H1 (cell line): ENCODE data around the gene ADRA2B. TPM values are rescaled to one million over a fixed set of nuclear protein-coding genes. Genes with fewer than 3 reads are reported as not detected.

Experiments
- CTCF ChIA-PET: fragments of 300-600 bp; sonication (Branson Sonifier 250); formaldehyde crosslinking; loops from one replicate; lab custom pipeline; 2021; ENCODE audit not compliant: partially characterized antibody; lab: Charles Lee
- POLR2A ChIA-PET: fragments of 300-600 bp; sonication (Branson Sonifier 250); formaldehyde crosslinking; loops from one replicate; lab custom pipeline; 2021; ENCODE audit warnings: inconsistent platforms; ENCODE audit not compliant: partially characterized antibody; lab: Charles Lee
- DNase-seq, 2 experiments: peaks; one replicate each; pipeline versions ENCODE4 v3.0.0 to v3.0.0-alpha.2; 2010 to 2022; ENCODE audit warnings: low spot score in 2 of 2, low read depth in 1 of 2, mixed read lengths in 1 of 2
- FAIRE-seq: peaks from 2 replicates; lab custom pipeline; 2011; peaks lifted over from hg19 to GRCh38; lab: Jason Lieb, UNC
- H2AFZ ChIP-seq: 2 replicates; pipeline ENCODE4 v1.8.1; 2012; ENCODE audit warnings: low read length, inconsistent platforms
- H2AK5ac ChIP-seq: 2 replicates; pipeline ENCODE4 v1.6.1; 2013; ENCODE audit warnings: low read depth, low read length
- H2BK120ac ChIP-seq: replicated peaks from 2 replicates; pipeline ENCODE3; 2013; ENCODE audit warnings: low read depth, low read length, inconsistent platforms
- H2BK12ac ChIP-seq: 2 replicates; pipeline ENCODE4 v1.6.1; 2013; ENCODE audit warnings: low read depth, low read length
- H2BK15ac ChIP-seq: 2 replicates; pipeline ENCODE4 v1.6.1; 2013; ENCODE audit warnings: low read length
- H2BK20ac ChIP-seq: 2 replicates; pipeline ENCODE4 v1.6.1; 2013; ENCODE audit warnings: low read length
- H2BK5ac ChIP-seq: 2 replicates; pipeline ENCODE4 v1.6.1; 2013; ENCODE audit warnings: low read depth, low read length
- H3K14ac ChIP-seq: 2 replicates; pipeline ENCODE4 v1.6.1; 2013; ENCODE audit warnings: inconsistent platforms; ENCODE audit not compliant: insufficient read length
- H3K18ac ChIP-seq: 2 replicates; pipeline ENCODE4 v1.6.1; 2013; ENCODE audit warnings: low read length; ENCODE audit errors: extremely low read depth
- H3K23ac ChIP-seq: 2 replicates; pipeline ENCODE4 v1.6.1; 2013; ENCODE audit warnings: inconsistent platforms; ENCODE audit not compliant: insufficient read length
- H3K23me2 ChIP-seq: 2 replicates; pipeline ENCODE4 v1.6.1; 2013; ENCODE audit warnings: low read depth, low read length
- H3K27ac ChIP-seq: 2 replicates; pipeline ENCODE4 v1.6.1; 2011; ENCODE audit warnings: low read depth, low read length, inconsistent platforms
- H3K27me3 ChIP-seq, 4 experiments: replicated peaks in 1 of 4; 1 replicate in 1 of 4; 2 replicates in 3 of 4; pipeline versions ENCODE4 v1.6.1 to v1.8.1; 2011 to 2013; ENCODE audit warnings: low read length in 3 of 4, mild to moderate bottlenecking in 3 of 4, inconsistent platforms in 2 of 4, mixed read lengths in 2 of 4, moderate library complexity in 1 of 4; ENCODE audit not compliant: control insufficient read depth in 3 of 4, insufficient read depth in 3 of 4; ENCODE audit errors: extremely low read depth in 1 of 4
- H3K36me3 ChIP-seq, 4 experiments: 2 replicates each; pipeline versions ENCODE4 v1.6.1 to v1.8.1; 2011 to 2013; ENCODE audit warnings: mild to moderate bottlenecking in 4 of 4, low read length in 3 of 4, moderate library complexity in 2 of 4, control low read depth in 1 of 4, inconsistent platforms in 1 of 4; ENCODE audit not compliant: insufficient read depth in 4 of 4, control insufficient read depth in 2 of 4
- H3K4ac ChIP-seq: replicated peaks from 2 replicates; pipeline ENCODE3; 2013; ENCODE audit warnings: low read length, low read depth, mixed read lengths, inconsistent platforms; ENCODE audit not compliant: insufficient read length
- H3K4me1 ChIP-seq, 4 experiments: replicated peaks in 1 of 4; 1 replicate in 1 of 4; 2 replicates in 3 of 4; pipeline versions ENCODE4 v1.6.1 to v1.8.1; 2011 to 2013; ENCODE audit warnings: low read length in 3 of 4, inconsistent platforms in 2 of 4, mixed read lengths in 1 of 4; ENCODE audit not compliant: insufficient read depth in 4 of 4, control insufficient read depth in 3 of 4
- H3K4me2 ChIP-seq, 2 experiments: 2 replicates each; pipeline versions ENCODE4 v1.6.1 to v1.8.1; 2011 to 2013; ENCODE audit warnings: low read depth in 2 of 2, low read length in 2 of 2, control low read depth in 1 of 2, inconsistent platforms in 1 of 2, mild to moderate bottlenecking in 1 of 2; ENCODE audit not compliant: insufficient read depth in 1 of 2
- H3K4me3 ChIP-seq, 4 experiments: fragments of 200-600, 300-600 bp in 1 of 4; sonication (generic), shearing (Covaris generic), sonication (Bioruptor Twin) in 1 of 4; 2 replicates each; pipeline versions ENCODE4 v1.5.1 to v1.8.1; 2011 to 2016; ENCODE audit warnings: low read length in 4 of 4, low read depth in 3 of 4, control low read depth in 2 of 4, inconsistent platforms in 2 of 4, mild to moderate bottlenecking in 2 of 4, mixed read lengths in 1 of 4, moderate library complexity in 1 of 4; ENCODE audit not compliant: insufficient read depth in 2 of 4; ENCODE audit errors: extremely low read depth in 1 of 4
- H3K56ac ChIP-seq: replicated peaks from 2 replicates; pipeline ENCODE3; 2013; ENCODE audit warnings: low read depth, mild to moderate bottlenecking, mixed read lengths, low read length, inconsistent platforms; ENCODE audit not compliant: insufficient read length
- H3K79me1 ChIP-seq: 2 replicates; pipeline ENCODE4 v1.6.1; 2013; ENCODE audit warnings: low read depth, low read length, control low read depth
- H3K79me2 ChIP-seq, 2 experiments: 2 replicates each; pipeline versions ENCODE4 v1.6.1 to v1.8.1; 2012 to 2013; ENCODE audit warnings: low read length in 2 of 2, mild to moderate bottlenecking in 2 of 2, inconsistent platforms in 1 of 2; ENCODE audit not compliant: insufficient read depth in 2 of 2, control insufficient read depth in 1 of 2
- H3K9ac ChIP-seq, 4 experiments: replicated peaks in 1 of 4; 1 replicate in 1 of 4; 2 replicates in 3 of 4; pipeline versions ENCODE4 v1.6.1 to v1.8.1; 2011 to 2013; ENCODE audit warnings: low read depth in 3 of 4, low read length in 3 of 4, control low read depth in 2 of 4, mild to moderate bottlenecking in 2 of 4, moderate library complexity in 2 of 4, inconsistent platforms in 1 of 4; ENCODE audit errors: extremely low read depth in 1 of 4
- H3K9me3 ChIP-seq, 2 experiments: 2 replicates each; pipeline versions ENCODE4 v1.6.1 to v1.8.1; 2012 to 2013; ENCODE audit warnings: mild to moderate bottlenecking in 2 of 2, moderate library complexity in 2 of 2, control low read depth in 1 of 2, inconsistent platforms in 1 of 2, low read depth in 1 of 2, low read length in 1 of 2, mixed read lengths in 1 of 2; ENCODE audit not compliant: insufficient read depth in 2 of 2
- H4K20me1 ChIP-seq, 2 experiments: replicated peaks in 1 of 2; 2 replicates each; pipeline versions ENCODE3 to v1.8.1; 2011 to 2013; ENCODE audit warnings: inconsistent platforms in 2 of 2, low read length in 2 of 2, mild to moderate bottlenecking in 1 of 2; ENCODE audit not compliant: insufficient read depth in 2 of 2, control insufficient read depth in 1 of 2
- H4K5ac ChIP-seq: 2 replicates; pipeline ENCODE4 v1.6.1; 2013; ENCODE audit warnings: low read length, low read depth, mixed read lengths, inconsistent platforms; ENCODE audit not compliant: insufficient read length
- H4K8ac ChIP-seq: 2 replicates; pipeline ENCODE4 v1.8.0; 2013; ENCODE audit warnings: mild to moderate bottlenecking, moderate library complexity, low read length, inconsistent platforms; ENCODE audit not compliant: insufficient read depth; ENCODE audit errors: extremely low read depth
- H4K91ac ChIP-seq: replicated peaks from 2 replicates; pipeline ENCODE3; 2013; ENCODE audit warnings: low read length, mixed read lengths, inconsistent platforms; ENCODE audit not compliant: insufficient read length
- ATF2 ChIP-seq: IDR thresholded peaks from 2 replicates; pipeline ENCODE4 v1.6.1; 2012; ENCODE audit warnings: low read length, inconsistent platforms
- BACH1 ChIP-seq: IDR thresholded peaks from 2 replicates; pipeline ENCODE4 v1.6.1; 2012; ENCODE audit warnings: low read length, improper control_type of control experiment
- CEBPB ChIP-seq: IDR thresholded peaks from 2 replicates; pipeline ENCODE4 v1.6.1; 2012; ENCODE audit warnings: low read depth, low read length
- CTBP2 ChIP-seq: IDR thresholded peaks from 2 replicates; pipeline ENCODE4 v1.7.0; 2011; ENCODE audit warnings: borderline replicate concordance, mild to moderate bottlenecking, moderate library complexity, mixed read lengths, low read length; ENCODE audit not compliant: insufficient read depth, insufficient read length
- EGR1 ChIP-seq: IDR thresholded peaks from 2 replicates; pipeline ENCODE4 v1.6.1; 2011; ENCODE audit warnings: low read depth, low read length, borderline replicate concordance
- FOSL1 ChIP-seq: IDR thresholded peaks from 2 replicates; pipeline ENCODE4 v1.6.1; 2011; ENCODE audit warnings: mild to moderate bottlenecking, low read depth, low read length, moderate library complexity; ENCODE audit not compliant: insufficient read depth
- RFX5 ChIP-seq: IDR thresholded peaks from 2 replicates; pipeline ENCODE4 v1.6.1; 2011; ENCODE audit warnings: low read depth, low read length, improper control_type of control experiment, borderline replicate concordance
- RXRA ChIP-seq: IDR thresholded peaks from 2 replicates; pipeline ENCODE4 v1.6.1; 2011; ENCODE audit warnings: low read depth, mild to moderate bottlenecking, low read length, moderate library complexity; ENCODE audit not compliant: insufficient read depth
- SIN3A ChIP-seq, 2 experiments: IDR thresholded peaks in 1 of 2; conservative IDR thresholded peaks in 1 of 2; 2 replicates each; pipeline ENCODE4 v1.6.1; 2011 to 2012; ENCODE audit warnings: low read length in 2 of 2, improper control_type of control experiment in 1 of 2, low read depth in 1 of 2, mild to moderate bottlenecking in 1 of 2
- SUZ12 ChIP-seq: fragments of 200-600 bp; sonication (generic); IDR thresholded peaks from 2 replicates; pipeline ENCODE4 v1.6.1; 2012; ENCODE audit warnings: mild to moderate bottlenecking, inconsistent platforms, low read length, moderate library complexity, mixed read lengths
- TAF1 ChIP-seq: IDR thresholded peaks from 2 replicates; pipeline ENCODE4 v1.6.1; 2011; ENCODE audit warnings: mild to moderate bottlenecking, low read depth, low read length
- ZNF274 ChIP-seq: IDR thresholded peaks from 2 replicates; pipeline ENCODE4 v1.7.0; 2012; ENCODE audit warnings: low read length, borderline replicate concordance; ENCODE audit errors: extremely low read depth
- WGBS, 2 experiments: shearing (Covaris generic) in 1 of 2; methylation state at CpG; one replicate each; pipeline versions ENCODE4 v1.1.6 to v1.1.7; 2013 to 2015; ENCODE audit warnings: low lambda C conversion rate in 2 of 2, mixed read lengths in 2 of 2, inconsistent platforms in 1 of 2, low coverage in 1 of 2, missing lambda C conversion rate in 1 of 2; ENCODE audit not compliant: insufficient replicate concordance in 2 of 2, insufficient coverage in 1 of 2, insufficient read length in 1 of 2; ENCODE audit errors: extremely low coverage in 1 of 2, missing lambda C conversion rate in 1 of 2; 5-methylcytosine and 5-hydroxymethylcytosine counted together
- polyA plus RNA-seq, 7 experiments: library from polyadenylated mRNA; depleted of rRNA in 3 of 7; stranded (reverse) in 5 of 7; unstranded in 2 of 7; fragments of >200 nt in 5 of 7; fragments of 200-250 nt in 2 of 7; gene quantifications; 1 replicate in 5 of 7; 2 replicates in 1 of 7; 4 replicates in 1 of 7; pipeline versions ENCODE4 v1.2.1 to v1.2.3, GENCODE V29; 2011 to 2013; ENCODE audit warnings: missing spikeins in 2 of 7, mixed read lengths in 2 of 7
- total RNA-seq: library from RNA; stranded (reverse); fragmentation: NEBNext Ultra II Directional; extraction: Animal tissue kit (Norgen Biotek cat#: 25700); gene quantifications from 2 replicates; pipeline ENCODE4 v1.2.1, GENCODE V29; 2021

Gene ADRA2B
- total and polyA plus RNA-seq, 2 of the 8 experiments (the other 6 are each of a cell fraction or from before 2014, with no cell fraction given) = 5.8 to 6.5 TPM

GRCh38 chr2:96122391-96122790 is 6.0 kb upstream of the ADRA2B start:
- no peak overlapping the region for H2AK5ac ChIP-seq
- no peak overlapping the region for H2BK5ac ChIP-seq
- H3K79me1 ChIP-seq = no peaks in the 10 kb centered on the region
- ChIA-PET POLR2A (no interaction called here), CTCF (interaction anchor here (1.4 to 1.7 kb wide), 2 partner anchors 51 kb away, joined by 3 to 5 read pairs; no protein-coding TSS in a partner anchor)
- H3K18ac ChIP-seq = no peak overlapping the region
- no peak for DNase-seq
- H4K91ac ChIP-seq = no peak overlapping the region
- no peaks in the 10 kb centered on the region; the same call in 1 of the 2 replicates for H3K23me2 ChIP-seq
- TF ChIP-seq EGR1 (no peak), RFX5 (no peak), SIN3A (conservative IDR thresholded peaks at IDR 0.05 in 1 of 2, IDR thresholded peaks at IDR 0.05 in 1 of 2; ENCODE audit: low read depth in 1 of 2, low read length in 2 of 2) (no peak), TAF1 (no peak), ATF2 (no peak), CTBP2 (no peak), ZNF274 (no peak), SUZ12 (no peak), CEBPB (no peak), BACH1 (no peak), RXRA (no peak), FOSL1 (no peak)
- no peak overlapping the region for H2BK120ac ChIP-seq
- H3K4ac ChIP-seq = no peak overlapping the region
- H3K56ac ChIP-seq = no peak overlapping the region
- no peaks in the 10 kb centered on the region for H3K79me2 ChIP-seq
- H3K27ac ChIP-seq = no peak overlapping the region
- H2AFZ ChIP-seq = no peak overlapping the region
- no peak overlapping the region for H3K23ac ChIP-seq
- no peaks in the 10 kb centered on the region for H3K9me3 ChIP-seq
- H4K20me1 ChIP-seq = no peaks in the 10 kb centered on the region
- FAIRE-seq = no peak
- H3K36me3 ChIP-seq = no peaks in the 10 kb centered on the region
- no peak overlapping the region for H2BK12ac ChIP-seq
- no peak overlapping the region for H4K5ac ChIP-seq
- H2BK20ac ChIP-seq = no peak overlapping the region
- peaks cover 0 to 9% (median 5%) of the 10 kb centered on the region in 4 experiments; a peak in 6 of 7 replicates for H3K4me1 ChIP-seq
- no peak overlapping the region for H3K4me3 ChIP-seq
- no peak overlapping the region for H2BK15ac ChIP-seq
- 94% methylated on average over 5 of the region's 5 CpGs; no CpG with 5 or more reads in 1 of the 2 experiments for WGBS, 2 experiments
- no peak overlapping the region for H3K14ac ChIP-seq
- H3K9ac ChIP-seq = no peak overlapping the region
- no peak overlapping the region for H4K8ac ChIP-seq
- no peak overlapping the region for H3K4me2 ChIP-seq
- H3K27me3 ChIP-seq = peaks cover 0 to 13% (median 12%) of the 10 kb centered on the region in 4 experiments; a peak in 5 of 7 replicates
